GM18526 (cell line): ENCODE measurements around the gene HMCES.

Experiments
- POLR2A ChIP-seq: IDR thresholded peaks from 3 replicates; pipeline ENCODE4 v1.6.1; 2011; ENCODE audit not compliant: insufficient read length; ENCODE audit errors: extremely low read depth

The HMCES gene

GRCh38 chr3:129252748-129253147 is 25.9 kb upstream of the HMCES start:
- no peak for TF ChIP-seq POLR2A

GRCh38 chr3:129254536-129255230 is 24.0 kb upstream of the HMCES start:
- no peak for TF ChIP-seq POLR2A

- TF ChIP-seq POLR2A = no peak
Measured at GRCh38 chr3:129256270-129256669, 22.4 kb upstream of the HMCES start.

GRCh38 chr3:129257609-129258008 is 21.1 kb upstream of the HMCES start:
- TF ChIP-seq POLR2A = no peak

GRCh38 chr3:129259612-129260477 is 18.8 kb upstream of the HMCES start:
- TF ChIP-seq POLR2A = no peak

- no peak for TF ChIP-seq POLR2A
Measured at GRCh38 chr3:129260606-129261005, 18.1 kb upstream of the HMCES start.

GRCh38 chr3:129261894-129262293 is 16.8 kb upstream of the HMCES start:
- TF ChIP-seq POLR2A = no peak

GRCh38 chr3:129263161-129263910 is 15.3 kb upstream of the HMCES start:
- no peak for TF ChIP-seq POLR2A

- TF ChIP-seq POLR2A = no peak
Measured at GRCh38 chr3:129266651-129267050, 12.0 kb upstream of the HMCES start.

- TF ChIP-seq POLR2A = no peak
Measured at GRCh38 chr3:129268396-129268795, 10.3 kb upstream of the HMCES start.

- no peak for TF ChIP-seq POLR2A
Measured at GRCh38 chr3:129271674-129272073, 7.0 kb upstream of the HMCES start.

GRCh38 chr3:129276385-129276784 is 2.3 kb upstream of the HMCES start:
- no peak for TF ChIP-seq POLR2A

GRCh38 chr3:129277829-129278271 is 820 bp upstream of the HMCES start:
- TF ChIP-seq POLR2A = no peak

- peak; percentile 15 for TF ChIP-seq POLR2A
Measured at GRCh38 chr3:129278966-129279906, 566 bp downstream of the HMCES start.
